ENCODE results near the gene POLR2A. TPM values are rescaled to one million over a fixed set of nuclear protein-coding genes. Genes with fewer than 3 reads are reported as not detected.
A peak's percentile ranks its signal among the peaks of the same experiment; 100 is the strongest.

POLR2A gene
- 27.1 and 35.3 TPM in 2 replicates for total RNA-seq (2014; rRNA removed; shearing (Covaris generic))
- 9.7 and 24.1 TPM in 2 replicates for polyA plus RNA-seq (2014; cell fraction: nucleus; rRNA removed)

DNA sequence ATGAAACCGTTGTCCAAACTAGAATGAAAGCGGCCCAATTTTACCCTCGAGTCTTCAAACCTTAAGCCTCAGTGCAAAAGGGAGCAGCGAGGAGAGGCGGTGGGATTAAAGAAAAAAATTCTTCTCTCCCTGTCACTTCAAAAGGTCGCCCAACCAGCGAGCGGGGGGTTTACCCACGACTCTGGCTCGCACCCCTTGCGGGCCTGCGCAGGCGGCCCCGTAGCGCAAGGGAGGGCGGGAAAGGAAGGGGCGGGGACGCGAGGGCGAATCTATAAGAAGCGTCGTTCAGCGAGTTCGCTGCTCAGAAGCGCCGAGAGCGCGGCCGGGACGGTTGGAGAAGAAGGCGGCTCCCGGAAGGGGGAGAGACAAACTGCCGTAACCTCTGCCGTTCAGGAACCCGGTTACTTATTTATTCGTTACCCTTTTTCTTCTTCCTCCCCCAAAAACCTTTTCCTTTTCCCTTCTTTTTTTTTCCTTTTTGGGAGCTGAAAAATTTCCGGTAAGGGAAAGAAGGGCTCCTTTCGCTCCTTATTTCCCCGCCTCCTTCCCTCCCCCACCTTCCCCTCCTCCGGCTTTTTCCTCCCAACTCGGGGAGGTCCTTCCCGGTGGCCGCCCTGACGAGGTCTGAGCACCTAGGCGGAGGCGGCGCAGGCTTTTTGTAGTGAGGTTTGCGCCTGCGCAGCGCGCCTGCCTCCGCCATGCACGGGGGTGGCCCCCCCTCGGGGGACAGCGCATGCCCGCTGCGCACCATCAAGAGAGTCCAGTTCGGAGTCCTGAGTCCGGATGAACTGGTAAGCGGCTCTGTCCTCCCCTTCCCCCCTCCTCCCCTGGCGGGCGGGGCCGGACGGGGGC, at the start of gene POLR2A:
Gene POLR2A, plus strand, starts transcription at position 300 of the 852 bp plus-strand sequence.
- peak; percentile 98 for DNase-seq (ENCODE audit: extremely low read depth, low read depth)

DNA sequence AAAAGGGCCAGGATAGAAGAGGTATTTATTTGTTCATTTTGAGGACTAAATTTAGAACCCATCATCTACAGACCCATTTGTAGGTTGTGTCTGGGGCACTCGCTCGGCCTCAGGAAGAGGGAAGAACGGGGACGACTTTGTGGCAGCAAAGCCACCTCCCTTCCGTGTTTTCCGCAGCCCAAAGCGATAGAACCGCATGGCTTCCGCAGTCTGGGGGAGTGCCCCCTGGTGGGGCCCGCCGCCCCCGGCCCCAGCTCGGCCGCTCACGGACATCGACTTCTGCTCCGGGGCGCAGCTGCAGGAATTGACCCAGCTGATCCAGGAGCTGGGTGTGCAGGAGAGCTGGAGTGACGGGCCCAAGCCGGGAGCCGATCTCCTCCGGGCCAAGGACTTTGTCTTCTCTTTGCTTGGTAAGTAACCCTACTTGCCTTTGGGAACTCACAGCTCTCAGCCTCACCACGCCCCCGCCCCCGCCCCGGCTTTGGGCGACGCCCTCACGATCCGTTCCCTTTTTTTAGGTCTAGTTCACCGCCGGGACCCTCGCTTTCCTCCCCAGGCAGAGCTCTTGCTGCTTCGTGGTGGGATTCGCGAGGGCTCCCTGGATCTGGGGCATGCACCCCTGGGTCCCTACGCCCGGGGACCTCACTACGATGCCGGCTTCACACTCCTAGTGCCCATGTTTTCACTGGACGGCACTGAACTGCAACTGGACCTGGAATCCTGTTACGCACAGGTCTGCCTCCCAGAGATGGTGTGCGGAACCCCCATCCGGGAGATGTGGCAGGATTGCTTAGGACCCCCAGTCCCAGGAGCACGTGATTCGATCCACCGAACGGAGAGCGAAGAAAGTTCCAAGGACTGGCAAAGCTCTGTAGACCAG, 48.2 kb upstream of the POLR2A start:
- DNase-seq (ENCODE audit: extremely low read depth, low read depth) = peak; percentile 38

GRCh38 chr17:7436556-7437368, 47.4 kb upstream of the POLR2A start:
- DNase-seq (ENCODE audit: extremely low read depth, low read depth) = peak; percentile 83

- no peak for DNase-seq (ENCODE audit: extremely low read depth, low read depth)
These were observed 46.8 kb upstream of the POLR2A start for GRCh38 chr17:7437369-7437863.

DNA sequence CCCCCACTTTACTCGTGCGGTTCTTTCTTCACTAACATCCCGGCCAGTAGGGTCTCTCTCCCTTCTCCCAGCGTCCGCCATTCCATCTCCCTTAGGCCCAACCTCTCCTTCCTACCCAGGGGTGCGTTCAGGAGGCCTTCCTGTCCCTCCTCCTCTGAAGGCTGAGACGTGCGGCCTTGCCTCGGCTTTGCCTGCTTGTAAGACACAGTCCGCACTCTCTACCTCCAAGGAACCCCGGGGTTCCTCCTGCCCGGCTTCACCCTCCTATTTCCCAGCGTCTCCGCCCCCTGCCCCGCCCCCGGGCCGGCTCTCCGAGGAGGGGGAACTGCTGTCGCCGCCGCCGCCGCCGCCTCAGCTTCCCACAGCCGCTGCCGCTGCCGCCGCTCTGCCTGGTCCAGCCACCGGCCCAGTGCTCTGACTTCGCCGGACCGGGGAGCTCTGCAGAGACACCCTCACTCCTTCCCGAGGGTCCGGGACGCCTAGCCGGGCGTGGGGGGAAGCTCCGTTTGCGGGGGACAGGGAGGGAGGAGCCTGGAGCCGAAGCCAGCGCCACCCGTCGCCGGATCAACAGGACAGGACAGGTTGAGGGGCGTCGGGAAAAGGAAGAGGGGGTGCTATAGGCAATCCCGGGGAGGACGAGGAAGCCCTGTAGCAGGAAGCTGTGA, 46.1 kb upstream of the POLR2A start:
- DNase-seq (ENCODE audit: extremely low read depth, low read depth) = no peak

- no peak for DNase-seq (ENCODE audit: extremely low read depth, low read depth)
These were observed 45.3 kb upstream of the POLR2A start for GRCh38 chr17:7438656-7439460.

- DNase-seq (ENCODE audit: extremely low read depth, low read depth) = no peak
These were observed 44.6 kb upstream of the POLR2A start, which contains the start of gene FGF11 for GRCh38 chr17:7439462-7440112. FGF11 (plus strand) TSS chr17:7439512; CDS start chr17:7439621, 109 bp downstream.

DNA sequence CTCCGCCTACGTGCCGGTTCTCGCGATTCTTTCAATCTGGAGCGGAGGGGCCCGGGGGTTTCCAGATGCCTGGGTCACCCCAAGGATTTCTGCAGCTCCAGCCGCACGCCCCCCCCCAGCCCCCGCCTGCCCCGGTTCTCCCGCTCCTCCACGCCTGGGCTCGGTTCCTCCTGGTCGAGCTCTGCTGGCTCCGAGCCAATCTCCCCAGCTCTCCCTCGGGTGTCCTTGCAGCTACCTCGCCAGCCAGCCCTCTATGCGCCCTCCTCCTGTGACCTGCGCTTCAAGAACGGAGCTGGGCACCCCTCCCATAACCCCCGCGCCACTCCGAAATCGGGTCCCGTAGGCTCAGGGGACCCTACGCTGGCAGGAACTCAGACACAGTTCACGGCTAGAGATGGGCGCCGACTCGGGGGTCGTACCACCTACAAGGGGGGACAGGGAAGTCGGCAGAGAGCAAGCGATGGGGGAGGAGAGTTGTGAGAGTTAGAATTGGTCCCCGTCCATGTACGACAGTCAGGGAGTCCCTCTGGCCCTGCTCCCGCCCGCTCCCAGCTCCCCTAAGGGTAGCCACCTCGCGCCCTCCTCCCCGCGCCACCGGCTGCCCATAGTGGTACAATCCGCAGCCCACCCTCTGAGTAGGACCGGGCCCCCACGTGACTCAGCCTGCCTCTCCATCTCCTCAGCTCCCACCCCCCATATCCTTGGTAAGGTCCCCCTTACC, 43.9 kb upstream of the POLR2A start:
- peak; percentile 26 for DNase-seq (ENCODE audit: extremely low read depth, low read depth)

DNA sequence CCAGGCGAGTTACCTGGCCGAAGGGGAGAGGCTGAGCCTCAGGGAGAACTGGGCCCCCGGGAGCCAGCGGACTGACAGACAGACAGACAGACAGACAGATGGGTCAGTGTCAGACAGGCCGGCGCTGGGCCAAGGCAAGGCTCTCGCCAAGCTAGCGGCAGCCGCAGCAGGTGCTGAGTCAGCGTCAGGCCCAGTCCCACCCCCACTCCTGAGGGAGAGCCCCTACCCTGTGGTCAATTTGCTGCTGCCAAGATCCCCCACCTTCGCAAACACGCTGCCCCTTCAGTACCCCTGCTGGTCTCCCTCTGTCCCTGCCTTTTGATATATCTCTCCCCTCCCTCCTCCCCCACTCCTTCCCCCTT, 43.4 kb upstream of the POLR2A start:
- no peak for DNase-seq (ENCODE audit: extremely low read depth, low read depth)

GRCh38 chr17:7441266-7441665, 42.9 kb upstream of the POLR2A start:
- DNase-seq (ENCODE audit: extremely low read depth, low read depth) = no peak

- DNase-seq (ENCODE audit: extremely low read depth, low read depth) = no peak
These were observed 42.0 kb upstream of the POLR2A start for GRCh38 chr17:7442142-7442541.

DNA sequence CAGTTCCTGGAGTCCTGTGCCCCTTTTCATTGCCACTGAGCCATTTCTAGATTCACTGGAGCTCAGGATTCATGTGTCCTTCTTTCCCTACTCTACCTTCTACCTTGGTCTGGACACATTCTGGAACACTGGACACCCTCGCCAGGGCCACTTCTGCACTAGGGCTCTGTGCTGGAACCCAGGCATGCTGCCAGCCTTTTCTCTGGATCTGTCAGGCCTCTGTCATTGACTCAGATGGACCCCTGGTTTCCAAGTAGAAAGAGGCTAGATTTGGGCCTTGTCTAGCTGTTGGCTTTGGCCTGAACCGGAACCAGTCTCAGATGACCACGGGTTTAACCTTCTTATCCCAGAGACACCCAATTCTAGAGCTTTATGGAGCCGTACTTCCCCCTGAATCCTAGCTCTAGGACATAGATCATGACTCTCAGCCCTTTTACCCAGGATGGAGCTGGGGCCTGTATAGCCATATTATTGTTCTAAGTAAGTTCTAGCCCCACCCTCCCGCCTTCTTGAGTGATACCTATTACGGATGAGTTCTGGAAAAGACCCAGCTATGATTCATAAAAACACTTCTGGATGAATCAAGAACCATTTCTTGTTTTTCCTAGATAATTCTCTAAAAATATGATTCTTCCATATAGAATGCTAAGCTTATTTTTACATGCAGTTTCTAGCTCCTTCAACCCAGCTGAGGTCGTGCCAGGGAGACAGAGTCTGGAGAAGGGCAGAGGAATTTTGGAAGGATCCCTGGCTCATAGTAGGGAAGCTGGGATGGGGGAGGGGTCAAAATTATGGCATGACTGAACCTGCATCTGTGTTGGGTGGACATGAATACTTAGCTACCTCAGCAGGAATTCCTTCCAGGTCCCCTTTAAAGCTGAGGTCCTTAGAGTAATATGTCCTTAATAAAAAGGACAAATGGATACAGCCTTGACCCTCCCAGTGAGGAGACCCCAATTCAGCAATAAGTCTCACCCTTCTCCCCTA, 40.4 kb upstream of the POLR2A start:
- no peak for DNase-seq (ENCODE audit: extremely low read depth, low read depth)

GRCh38 chr17:7444682-7445618, 39.2 kb upstream of the POLR2A start, which contains the start of gene CHRNB1:
CHRNB1 (plus strand) TSS chr17:7445061; CDS start chr17:7445128, 67 bp downstream.
- DNase-seq (ENCODE audit: extremely low read depth, low read depth) = peak; percentile 35

- no peak for DNase-seq (ENCODE audit: extremely low read depth, low read depth)
These were observed 38.6 kb upstream of the POLR2A start for GRCh38 chr17:7445619-7445968.

- DNase-seq (ENCODE audit: extremely low read depth, low read depth) = no peak
These were observed 35.7 kb upstream of the POLR2A start for GRCh38 chr17:7448461-7448860.

Data from NCI-H460 (cell line).